Measurements from ENCODE around the gene UST.
"Not testable (repeated sequence)": the region's sequence is repeated elsewhere in the genome, so short reads cannot be mapped to it uniquely, and the experiment has no call there.

UST gene

GRCh38 chr6:148985499-148985898 lies 238.7 kb downstream of the UST start:
- DNase-seq, result no peak

- DNase-seq, result no peak
These were observed 239.8 kb downstream of the UST start for GRCh38 chr6:148986608-148987007.

GRCh38 chr6:148987982-148988381 lies 241.2 kb downstream of the UST start:
- DNase-seq, result no peak

- DNase-seq, result no peak
These were observed 242.8 kb downstream of the UST start for GRCh38 chr6:148989585-148989984.

GRCh38 chr6:148990403-148990802 lies 243.6 kb downstream of the UST start:
- no peak for DNase-seq

GRCh38 chr6:148996815-148997214 lies 250.0 kb downstream of the UST start:
- DNase-seq, result no peak

- no peak for DNase-seq
These were observed 251.0 kb downstream of the UST start for GRCh38 chr6:148997865-148998264.

GRCh38 chr6:148998704-148999103 lies 251.9 kb downstream of the UST start:
- no peak for DNase-seq

- DNase-seq, result no peak
These were observed 252.7 kb downstream of the UST start for GRCh38 chr6:148999501-148999900.

- no peak for DNase-seq
These were observed 253.2 kb downstream of the UST start for GRCh38 chr6:148999929-149000468.

GRCh38 chr6:149001422-149001821 lies 254.6 kb downstream of the UST start:
- no peak for DNase-seq

- no peak for DNase-seq
These were observed 256.7 kb downstream of the UST start for GRCh38 chr6:149003560-149003959.

GRCh38 chr6:149004664-149005063 lies 257.8 kb downstream of the UST start:
- DNase-seq, result no peak

- DNase-seq, result not testable (repeated sequence)
These were observed 259.4 kb downstream of the UST start for GRCh38 chr6:149006236-149006635.

- no peak for DNase-seq
These were observed 259.8 kb downstream of the UST start for GRCh38 chr6:149006671-149007070.

- DNase-seq, result no peak
These were observed 261.0 kb downstream of the UST start for GRCh38 chr6:149007846-149008245.

- no peak for DNase-seq
These were observed 261.9 kb downstream of the UST start for GRCh38 chr6:149008741-149009140.

GRCh38 chr6:149012040-149012545 lies 265.3 kb downstream of the UST start:
- DNase-seq, result no peak

- DNase-seq, result no peak
These were observed 266.9 kb downstream of the UST start for GRCh38 chr6:149013586-149014344.

- no peak for DNase-seq
These were observed 268.1 kb downstream of the UST start for GRCh38 chr6:149014631-149015534.

GRCh38 chr6:149015535-149016525 lies 269.0 kb downstream of the UST start:
- DNase-seq, result no peak

- no peak for DNase-seq
These were observed 269.9 kb downstream of the UST start for GRCh38 chr6:149016716-149017115.

Measured in stimulated activated CD4-positive, alpha-beta T cell treated with anti-CD3 and anti-CD28 coated beads, Interleukin-4, amount 100 ng/mL, for 4 hours (primary cell).